Spleen (tissue), 11 donors: Measurements from ENCODE around the gene RRAGD. TPM values are rescaled to one million over a fixed set of nuclear protein-coding genes. Genes with fewer than 3 reads are reported as not detected.

ENCODE experiments used
- DNase-seq: peaks from one replicate; pipeline ENCODE4 v3.0.0-alpha.2; 2020
- H3K27ac ChIP-seq, 8 donors: fragments of 200-600 bp; sonication (generic) in 7 of 8; 1 replicate in 4 of 8; 2 replicates in 4 of 8; pipeline versions ENCODE4 v1.5.0 to v1.8.0; 2016 to 2021; ENCODE audit warnings: inconsistent platforms in 4 of 8, mild to moderate bottlenecking in 4 of 8, moderate library complexity in 1 of 8
- H3K27me3 ChIP-seq, 7 donors: fragments of 200-600 bp; sonication (generic) in 6 of 7; replicated peaks in 1 of 7; 1 replicate in 4 of 7; 2 replicates in 3 of 7; pipeline versions ENCODE4 v1.5.0 to v1.8.0; 2016 to 2021; ENCODE audit warnings: inconsistent platforms in 3 of 7, mild to moderate bottlenecking in 1 of 7
- H3K36me3 ChIP-seq, 6 donors: fragments of 200-600 bp; sonication (generic) in 5 of 6; 1 replicate in 4 of 6; 2 replicates in 2 of 6; pipeline versions ENCODE4 v1.5.0 to v1.8.0; 2016 to 2021; ENCODE audit warnings: inconsistent platforms in 2 of 6
- H3K4me1 ChIP-seq, 6 donors: fragments of 200-600 bp; sonication (generic) in 5 of 6; 1 replicate in 3 of 6; 2 replicates in 3 of 6; pipeline versions ENCODE4 v1.5.0 to v1.8.0; 2016 to 2021; ENCODE audit warnings: inconsistent platforms in 3 of 6
- H3K4me3 ChIP-seq, 8 donors: fragments of 200-600 bp; sonication (generic) in 7 of 8; 1 replicate in 4 of 8; 2 replicates in 4 of 8; pipeline versions ENCODE4 v1.5.0 to v1.8.0; 2016 to 2021; ENCODE audit warnings: inconsistent platforms in 4 of 8, mild to moderate bottlenecking in 4 of 8, moderate library complexity in 2 of 8
- H3K9me3 ChIP-seq, 8 donors: fragments of 200-600 bp; sonication (generic) in 7 of 8; 1 replicate in 4 of 8; 2 replicates in 4 of 8; pipeline versions ENCODE4 v1.5.0 to v1.8.0; 2016 to 2021; ENCODE audit warnings: inconsistent platforms in 4 of 8
- CTCF ChIP-seq, 11 experiments: fragments of 200-600 bp in 7 of 11; fragments of 450-650 bp in 4 of 11; sonication (generic) in 4 of 11; IDR thresholded peaks in 8 of 11; conservative IDR thresholded peaks in 3 of 11; 1 replicate in 7 of 11; 2 replicates in 4 of 11; pipeline versions ENCODE4 v1.4.0 to v1.8.0; 2016 to 2021; ENCODE audit warnings: antibody characterized with exemption in 11 of 11, inconsistent platforms in 4 of 11, mild to moderate bottlenecking in 1 of 11
- POLR2A ChIP-seq, 3 donors: fragments of 450-650 bp; IDR thresholded peaks; one replicate each; pipeline ENCODE4 v1.5.1; 2017; ENCODE audit warnings: antibody characterized with exemption in 3 of 3, mild to moderate bottlenecking in 1 of 3
- POLR2AphosphoS5 ChIP-seq, 3 donors: sonication (generic); formaldehyde crosslinking; IDR thresholded peaks; one replicate each; pipeline ENCODE4 v1.5.1; 2017; ENCODE audit warnings: antibody characterized with exemption in 3 of 3
- WGBS, 5 donors: extraction: QIAGEN DNeasy Blood & Tissue Kit in 3 of 5; methylation state at CpG; one replicate each; pipeline versions ENCODE4 v1.1.5 to v1.1.7; 2013 to 2018; 5-methylcytosine and 5-hydroxymethylcytosine counted together
- intact Hi-C: fragments of 100-400 bp; cut with DNase I; formaldehyde crosslinking; loops from one replicate; pipeline ENCODE4 v1.15.0; 2023; ENCODE audit warnings: low total_unique reads
- polyA plus RNA-seq, 3 donors: library from polyadenylated mRNA; stranded (reverse); fragments of 200-250 nt; gene quantifications; one replicate each; pipeline ENCODE4 v1.2.1, GENCODE V29; 2013
- total RNA-seq, 7 donors: library from RNA; depleted of rRNA in 3 of 7; stranded (reverse); fragments of >200 nt in 3 of 7; fragmentation: NEBNext Ultra II Directional in 4 of 7; extraction: Animal tissue kit (Norgen Biotek cat#: 25700) in 4 of 7; gene quantifications; one replicate each; pipeline versions ENCODE4 v1.1.0 to v1.2.1, GENCODE V29; 2016 to 2021
- donor health status: healthy with polysubstance abuse.
- donor health status: DM: no; HTN: no; CAD: no; lungs with moderate emphysema.
- donor health status: DM: no; HTN: no; CAD: no.
- donor health status: Bipolar disorder and iron deficiency.
- donor health status: healthy.
- donor health status: DM: no; HTN: no; CAD: no.
- donor health status: DM: yes; HTN: yes; CAD: no.

Gene RRAGD
- total and polyA plus RNA-seq, 10 donors, result 3.1 to 26.5 (median 15.4) TPM

GRCh38 chr6:89432875-89433251, 20.8 kb upstream of the RRAGD start, which contains the start of gene ANKRD6:
Gene ANKRD6, plus strand, starts transcription at chr6:89433152. Its CDS starts 133,825 bp downstream, at chr6:89566977.
- peak within 1 kb of the TSS; percentile 63 to 92 (median 72) for H3K4me3 ChIP-seq
- peaks cover 0 to 34% (median 19%) of the 10 kb centered on the region in 6 donors for H3K4me1 ChIP-seq
- no peaks in the 10 kb centered on the region for H3K9me3 ChIP-seq
- H3K27me3 ChIP-seq, result no peaks in the 10 kb centered on the region
- peak within 1 kb of the TSS in 3 of 8 donors; percentile 41 to 59 (median 43) for H3K27ac ChIP-seq
- DNase-seq, result peak; percentile 96
- WGBS, 5 donors, result 0 to 1% (median 1%) methylated on average over 9 to 38 of the region's 38 CpGs
- intact Hi-C loops, result loop anchor here (10.0 kb wide), 1 partner anchor 172 kb away; no protein-coding TSS in a partner anchor
- no peaks in the 10 kb centered on the region for H3K36me3 ChIP-seq
- TF ChIP-seq POLR2A (IDR thresholded peaks at IDR 0.05) (no peak), POLR2AphosphoS5 (IDR thresholded peaks at IDR 0.05) (peak in 2 of 3 donors; percentile 53 to 60), CTCF (IDR thresholded peaks at IDR 0.05 in 8 of 11, conservative IDR thresholded peaks at IDR 0.05 in 3 of 11) (peak; percentile 63 to 96 (median 91))

GRCh38 chr6:89430201-89430962, 18.3 kb upstream of the RRAGD start:
- H3K4me1 ChIP-seq, result peaks cover 0 to 28% (median 17%) of the 10 kb centered on the region in 6 donors
- H3K27ac ChIP-seq, result no peak overlapping the region
- no peaks in the 10 kb centered on the region for H3K9me3 ChIP-seq
- no peaks in the 10 kb centered on the region for H3K27me3 ChIP-seq
- intact Hi-C loops, result loop anchor here (10.0 kb wide), 1 partner anchor 174 kb away; no protein-coding TSS in a partner anchor
- WGBS, 5 donors, result 65 to 79% (median 73%) methylated on average over 7 of the region's 7 CpGs
- no peak overlapping the region for H3K4me3 ChIP-seq
- no peaks in the 10 kb centered on the region for H3K36me3 ChIP-seq
- no peak for TF ChIP-seq POLR2AphosphoS5 (IDR thresholded peaks at IDR 0.05)
- no peak for TF ChIP-seq POLR2A (IDR thresholded peaks at IDR 0.05)
- TF ChIP-seq CTCF (IDR thresholded peaks at IDR 0.05 in 8 of 11, conservative IDR thresholded peaks at IDR 0.05 in 3 of 11), result no peak
- no peak for DNase-seq

GRCh38 chr6:89416796-89417195, 4.7 kb upstream of the RRAGD start:
- no peak for TF ChIP-seq CTCF (IDR thresholded peaks at IDR 0.05 in 8 of 11, conservative IDR thresholded peaks at IDR 0.05 in 3 of 11)
- no peak for TF ChIP-seq POLR2A (IDR thresholded peaks at IDR 0.05)
- WGBS, 5 donors, result 91 to 100% (median 94%) methylated on average over 1 of the region's 1 CpG

GRCh38 chr6:89415185-89415584, 3.1 kb upstream of the RRAGD start:
- WGBS, 5 donors, result 85 to 97% (median 90%) methylated on average over 2 of the region's 2 CpGs
- Histone ChIP-seq H3K36me3 (no peaks in the 10 kb centered on the region), H3K9me3 (no peaks in the 10 kb centered on the region), H3K4me1 (peaks cover 10 to 32% (median 26%) of the 10 kb centered on the region in 6 donors), H3K27me3 (peaks cover 0 to 50% (median 4%) of the 10 kb centered on the region in 7 donors), H3K4me3 (no peak overlapping the region), H3K27ac (no peak overlapping the region)
- no peak for DNase-seq
- intact Hi-C loops, result no loop called here
- no peak for TF ChIP-seq POLR2AphosphoS5 (IDR thresholded peaks at IDR 0.05)
- no peak for TF ChIP-seq CTCF (IDR thresholded peaks at IDR 0.05 in 8 of 11, conservative IDR thresholded peaks at IDR 0.05 in 3 of 11)
- no peak for TF ChIP-seq POLR2A (IDR thresholded peaks at IDR 0.05)

More at GRCh38 chr6:89416796-89417195, 4.7 kb upstream of the RRAGD start:
- no peak for DNase-seq
- no peaks in the 10 kb centered on the region for H3K36me3 ChIP-seq
- peaks cover 5 to 16% (median 12%) of the 10 kb centered on the region in 6 donors for H3K4me1 ChIP-seq
- intact Hi-C loops, result no loop called here
- no peaks in the 10 kb centered on the region for H3K9me3 ChIP-seq
- no peak overlapping the region for H3K27ac ChIP-seq
- peaks cover 0 to 41% (median 0%) of the 10 kb centered on the region in 7 donors for H3K27me3 ChIP-seq
- no peak overlapping the region for H3K4me3 ChIP-seq
